ENCODE measurements around the gene ZNF518B.

Gene ZNF518B

DNA sequence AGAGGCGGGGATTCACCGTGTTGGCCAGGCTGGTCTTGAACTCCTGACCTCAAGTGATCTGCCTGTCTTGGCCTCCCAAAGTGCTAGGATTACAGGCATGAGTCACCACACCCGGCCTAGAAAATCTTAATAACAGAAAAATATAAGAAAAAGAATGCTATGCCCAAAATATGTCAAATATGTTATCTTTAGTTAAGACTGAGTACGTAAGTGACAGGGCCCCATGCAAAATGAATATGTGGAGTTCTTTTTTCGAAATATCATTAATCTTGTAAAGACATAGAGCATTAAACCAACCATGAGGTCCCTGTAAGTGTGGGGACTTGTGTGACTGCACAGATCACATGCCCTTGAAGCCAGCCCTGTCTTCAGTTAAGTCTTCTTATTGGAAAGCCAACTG, 8.9 kb upstream of the ZNF518B start:
- no peak overlapping the region for H3K4me3 ChIP-seq (ENCODE audit: low read length)
- no peak for DNase-seq (ENCODE audit: low read depth)
- TF ChIP-seq, protein P1, sequence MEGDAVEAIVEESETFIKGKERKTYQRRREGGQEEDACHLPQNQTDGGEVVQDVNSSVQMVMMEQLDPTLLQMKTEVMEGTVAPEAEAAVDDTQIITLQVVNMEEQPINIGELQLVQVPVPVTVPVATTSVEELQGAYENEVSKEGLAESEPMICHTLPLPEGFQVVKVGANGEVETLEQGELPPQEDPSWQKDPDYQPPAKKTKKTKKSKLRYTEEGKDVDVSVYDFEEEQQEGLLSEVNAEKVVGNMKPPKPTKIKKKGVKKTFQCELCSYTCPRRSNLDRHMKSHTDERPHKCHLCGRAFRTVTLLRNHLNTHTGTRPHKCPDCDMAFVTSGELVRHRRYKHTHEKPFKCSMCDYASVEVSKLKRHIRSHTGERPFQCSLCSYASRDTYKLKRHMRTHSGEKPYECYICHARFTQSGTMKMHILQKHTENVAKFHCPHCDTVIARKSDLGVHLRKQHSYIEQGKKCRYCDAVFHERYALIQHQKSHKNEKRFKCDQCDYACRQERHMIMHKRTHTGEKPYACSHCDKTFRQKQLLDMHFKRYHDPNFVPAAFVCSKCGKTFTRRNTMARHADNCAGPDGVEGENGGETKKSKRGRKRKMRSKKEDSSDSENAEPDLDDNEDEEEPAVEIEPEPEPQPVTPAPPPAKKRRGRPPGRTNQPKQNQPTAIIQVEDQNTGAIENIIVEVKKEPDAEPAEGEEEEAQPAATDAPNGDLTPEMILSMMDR (conservative IDR thresholded peaks at IDR 0.05; ENCODE audit: low read length) = no peak

GRCh38 chr4:10462876-10463275, 5.7 kb upstream of the ZNF518B start:
- no peak overlapping the region for H3K4me3 ChIP-seq (ENCODE audit: low read length)
- TF ChIP-seq, protein P1 (conservative IDR thresholded peaks at IDR 0.05; ENCODE audit: low read length) = no peak
- no peak for DNase-seq (ENCODE audit: low read depth)

DNA sequence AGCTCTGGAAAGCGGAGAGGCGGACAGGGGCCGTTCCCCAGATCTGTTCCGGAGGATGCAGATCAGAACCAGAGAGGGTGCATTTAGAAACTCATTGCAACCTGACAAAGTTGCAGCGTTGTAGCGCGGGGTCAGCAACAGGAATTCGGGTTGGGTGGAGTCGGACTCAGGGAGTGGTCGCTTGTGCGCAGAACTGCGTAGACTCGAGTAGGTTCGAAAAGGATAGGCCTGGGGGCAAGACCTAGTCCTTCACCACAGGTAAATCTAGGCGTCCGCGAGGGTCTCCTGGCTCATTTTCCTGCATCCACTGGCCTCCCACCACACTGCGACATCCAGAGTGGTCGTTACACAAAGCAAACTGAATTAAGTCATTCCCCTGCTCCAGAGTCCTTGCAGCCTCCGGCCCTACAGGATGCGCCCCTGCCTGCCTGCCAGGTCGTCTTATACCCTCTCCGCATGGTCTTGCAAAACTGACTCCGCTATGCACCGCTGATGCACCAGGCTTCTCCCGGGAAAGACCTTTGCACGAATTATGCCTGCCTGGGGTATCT, 4.7 kb upstream of the ZNF518B start:
- no peak for DNase-seq (ENCODE audit: low read depth)
- TF ChIP-seq, protein P1 (conservative IDR thresholded peaks at IDR 0.05; ENCODE audit: low read length) = no peak
- H3K4me3 ChIP-seq (ENCODE audit: low read length) = peak overlapping the region; percentile 41

GRCh38 chr4:10461091-10461849, 4.0 kb upstream of the ZNF518B start:
- TF ChIP-seq, protein P1 (conservative IDR thresholded peaks at IDR 0.05; ENCODE audit: low read length) = peak; percentile 42
- peak; percentile 47 for DNase-seq (ENCODE audit: low read depth)
- peak overlapping the region; percentile 41 for H3K4me3 ChIP-seq (ENCODE audit: low read length)

- TF ChIP-seq, protein P1 (conservative IDR thresholded peaks at IDR 0.05; ENCODE audit: low read length) = no peak
- DNase-seq (ENCODE audit: low read depth) = no peak
- H3K4me3 ChIP-seq (ENCODE audit: low read length) = no peak overlapping the region
Measured at GRCh38 chr4:10460313-10461047, 3.3 kb upstream of the ZNF518B start.

DNA sequence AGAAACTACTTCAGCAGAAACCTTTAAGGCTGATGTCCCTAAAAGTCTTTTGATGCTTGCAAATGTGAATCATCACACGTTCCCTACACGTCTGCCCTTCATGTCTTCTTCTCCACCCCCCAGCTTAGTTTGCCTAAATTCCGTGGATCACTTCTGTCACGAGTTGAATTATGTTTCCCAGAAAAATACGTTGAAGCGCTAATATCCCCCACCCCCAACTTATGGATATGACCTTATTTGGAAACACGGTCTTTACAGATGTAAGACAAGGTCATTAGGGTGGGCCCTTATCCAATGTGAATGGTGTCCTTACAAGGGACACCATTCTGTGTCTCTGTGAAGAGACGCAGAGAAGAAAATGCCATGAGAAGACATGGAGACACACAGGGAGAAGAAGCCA, 2.1 kb upstream of the ZNF518B start:
- no peak overlapping the region for H3K4me3 ChIP-seq (ENCODE audit: low read length)
- DNase-seq (ENCODE audit: low read depth) = no peak
- TF ChIP-seq, protein P1 (conservative IDR thresholded peaks at IDR 0.05; ENCODE audit: low read length) = no peak

All from AG10803 (cell line).